ENCODE results near the gene WDR36. TPM values are rescaled to one million over a fixed set of nuclear protein-coding genes. Genes with fewer than 3 reads are reported as not detected.

The WDR36 gene
- total RNA-seq, 4 donors from 2014 or later: 3.6 to 16.2 (median 8.3) TPM

- no peak for DNase-seq
- WGBS, 2 donors (ENCODE audit: low coverage in 1 of 2): 89 to 92% methylated on average over 2 of the region's 2 CpGs
- in situ Hi-C loops (cut with MboI; ENCODE audit: low pct_ligation_motif_present in 1 of 4, low pct_unique_long_range_greater_than_20kb in 1 of 4, low sequenced_read_pairs in 3 of 4): no loop called here
Measured at GRCh38 chr5:111107371-111107770, 15.2 kb downstream of the WDR36 start.

GRCh38 chr5:111111956-111112355 lies 19.8 kb downstream of the WDR36 start:
- Histone ChIP-seq H3K27me3 (no peaks in the 10 kb centered on the region), H3K9me3 (no peaks in the 10 kb centered on the region), H3K36me3 (peaks cover 0 to 62% (median 23%) of the 10 kb centered on the region in 4 donors), H3K27ac (no peak overlapping the region), H3K4me3 (no peak overlapping the region), H3K4me1 (no peaks in the 10 kb centered on the region)
- in situ Hi-C loops (cut with MboI; ENCODE audit: low pct_ligation_motif_present in 1 of 4, low pct_unique_long_range_greater_than_20kb in 1 of 4, low sequenced_read_pairs in 3 of 4) (no loop called here), intact Hi-C loops (cut with DNase I; ENCODE audit: low total_unique reads) (no loop called here)
- DNase-seq: no peak
- TF ChIP-seq CTCF (IDR thresholded peaks at IDR 0.05) (no peak), EP300 (IDR thresholded peaks at IDR 0.05; ENCODE audit: low read depth) (no peak), POLR2A (IDR thresholded peaks at IDR 0.05) (no peak), POLR2AphosphoS5 (IDR thresholded peaks at IDR 0.05) (no peak)
- 93 to 98% methylated on average over 3 of the region's 3 CpGs for WGBS, 2 donors (ENCODE audit: low coverage in 1 of 2)

More at GRCh38 chr5:111107371-111107770, 15.2 kb downstream of the WDR36 start:
- TF ChIP-seq CTCF (IDR thresholded peaks at IDR 0.05): no peak
- TF ChIP-seq EP300 (IDR thresholded peaks at IDR 0.05; ENCODE audit: low read depth): no peak
- TF ChIP-seq POLR2AphosphoS5 (IDR thresholded peaks at IDR 0.05): no peak
- TF ChIP-seq POLR2A (IDR thresholded peaks at IDR 0.05): no peak
- Histone ChIP-seq H3K9me3 (no peaks in the 10 kb centered on the region), H3K27me3 (no peaks in the 10 kb centered on the region), H3K4me1 (no peaks in the 10 kb centered on the region), H3K4me3 (no peak overlapping the region), H3K27ac (no peak overlapping the region), H3K36me3 (peaks cover 0 to 69% (median 31%) of the 10 kb centered on the region in 4 donors)
- intact Hi-C loops (cut with DNase I; ENCODE audit: low total_unique reads): no loop called here

GRCh38 chr5:111113678-111114077 lies 21.5 kb downstream of the WDR36 start:
- in situ Hi-C loops (cut with MboI; ENCODE audit: low pct_ligation_motif_present in 1 of 4, low pct_unique_long_range_greater_than_20kb in 1 of 4, low sequenced_read_pairs in 3 of 4): no loop called here
- Histone ChIP-seq H3K4me3 (no peak overlapping the region), H3K27me3 (no peaks in the 10 kb centered on the region), H3K4me1 (no peaks in the 10 kb centered on the region), H3K27ac (no peak overlapping the region), H3K36me3 (peaks cover 0 to 47% (median 16%) of the 10 kb centered on the region in 4 donors), H3K9me3 (no peaks in the 10 kb centered on the region)
- TF ChIP-seq POLR2AphosphoS5 (IDR thresholded peaks at IDR 0.05): no peak
- intact Hi-C loops (cut with DNase I; ENCODE audit: low total_unique reads): no loop called here
- 88 to 90% methylated on average over 3 of the region's 3 CpGs for WGBS, 2 donors (ENCODE audit: low coverage in 1 of 2)
- DNase-seq: no peak

GRCh38 chr5:111115229-111115628 lies 23.1 kb downstream of the WDR36 start:
- H3K4me3 ChIP-seq: no peak overlapping the region
- H3K4me1 ChIP-seq: peaks cover 0 to 4% (median 0%) of the 10 kb centered on the region in 4 donors
- in situ Hi-C loops (cut with MboI; ENCODE audit: low pct_ligation_motif_present in 1 of 4, low pct_unique_long_range_greater_than_20kb in 1 of 4, low sequenced_read_pairs in 3 of 4): no loop called here
- no peak for DNase-seq
- no peaks in the 10 kb centered on the region for H3K27me3 ChIP-seq
- H3K9me3 ChIP-seq: no peaks in the 10 kb centered on the region
- no peak for TF ChIP-seq CTCF (IDR thresholded peaks at IDR 0.05)
- H3K36me3 ChIP-seq: peaks cover 0 to 39% (median 19%) of the 10 kb centered on the region in 4 donors
- no peak overlapping the region for H3K27ac ChIP-seq
- intact Hi-C loops (cut with DNase I; ENCODE audit: low total_unique reads): no loop called here
- WGBS, 2 donors (ENCODE audit: low coverage in 1 of 2): 94 to 100% methylated on average over 1 of the region's 1 CpG

GRCh38 chr5:111116550-111116949 lies 24.4 kb downstream of the WDR36 start:
- Histone ChIP-seq H3K4me1 (peaks cover 0 to 4% (median 0%) of the 10 kb centered on the region in 4 donors), H3K27ac (no peak overlapping the region), H3K27me3 (no peaks in the 10 kb centered on the region), H3K4me3 (no peak overlapping the region), H3K9me3 (no peaks in the 10 kb centered on the region), H3K36me3 (peaks cover 0 to 39% (median 18%) of the 10 kb centered on the region in 4 donors)
- no peak for DNase-seq
- 67 to 73% methylated on average over 1 of the region's 1 CpG for WGBS, 2 donors (ENCODE audit: low coverage in 1 of 2)
- in situ Hi-C loops (cut with MboI; ENCODE audit: low pct_ligation_motif_present in 1 of 4, low pct_unique_long_range_greater_than_20kb in 1 of 4, low sequenced_read_pairs in 3 of 4) (no loop called here), intact Hi-C loops (cut with DNase I; ENCODE audit: low total_unique reads) (no loop called here)
- TF ChIP-seq POLR2AphosphoS5 (IDR thresholded peaks at IDR 0.05) (no peak), POLR2A (IDR thresholded peaks at IDR 0.05) (no peak), CTCF (IDR thresholded peaks at IDR 0.05) (no peak), EP300 (IDR thresholded peaks at IDR 0.05; ENCODE audit: low read depth) (no peak)
